Stomach (tissue), 4 donors: ENCODE measurements around the gene PLA2G4B.

Experiments
- EP300 ChIP-seq: sonication (generic); formaldehyde crosslinking; IDR thresholded peaks from one replicate; pipeline ENCODE4 v1.6.1; 2017; ENCODE audit warnings: antibody characterized with exemption
- POLR2AphosphoS5 ChIP-seq, 3 donors: sonication (generic); formaldehyde crosslinking; IDR thresholded peaks; one replicate each; pipeline ENCODE4 v1.6.1; 2016; ENCODE audit warnings: antibody characterized with exemption in 3 of 3
- TF ChIP-seq, protein P1 (sequence below), 7 experiments: fragments of 450-650 bp in 4 of 7; fragments of 200-600 bp in 3 of 7; sonication (generic) in 3 of 7; IDR thresholded peaks; one replicate each; pipeline ENCODE4 v1.5.1; 2016 to 2019; ENCODE audit warnings: antibody characterized with exemption in 7 of 7, control low read depth in 2 of 7, mild to moderate bottlenecking in 1 of 7

DNA sequence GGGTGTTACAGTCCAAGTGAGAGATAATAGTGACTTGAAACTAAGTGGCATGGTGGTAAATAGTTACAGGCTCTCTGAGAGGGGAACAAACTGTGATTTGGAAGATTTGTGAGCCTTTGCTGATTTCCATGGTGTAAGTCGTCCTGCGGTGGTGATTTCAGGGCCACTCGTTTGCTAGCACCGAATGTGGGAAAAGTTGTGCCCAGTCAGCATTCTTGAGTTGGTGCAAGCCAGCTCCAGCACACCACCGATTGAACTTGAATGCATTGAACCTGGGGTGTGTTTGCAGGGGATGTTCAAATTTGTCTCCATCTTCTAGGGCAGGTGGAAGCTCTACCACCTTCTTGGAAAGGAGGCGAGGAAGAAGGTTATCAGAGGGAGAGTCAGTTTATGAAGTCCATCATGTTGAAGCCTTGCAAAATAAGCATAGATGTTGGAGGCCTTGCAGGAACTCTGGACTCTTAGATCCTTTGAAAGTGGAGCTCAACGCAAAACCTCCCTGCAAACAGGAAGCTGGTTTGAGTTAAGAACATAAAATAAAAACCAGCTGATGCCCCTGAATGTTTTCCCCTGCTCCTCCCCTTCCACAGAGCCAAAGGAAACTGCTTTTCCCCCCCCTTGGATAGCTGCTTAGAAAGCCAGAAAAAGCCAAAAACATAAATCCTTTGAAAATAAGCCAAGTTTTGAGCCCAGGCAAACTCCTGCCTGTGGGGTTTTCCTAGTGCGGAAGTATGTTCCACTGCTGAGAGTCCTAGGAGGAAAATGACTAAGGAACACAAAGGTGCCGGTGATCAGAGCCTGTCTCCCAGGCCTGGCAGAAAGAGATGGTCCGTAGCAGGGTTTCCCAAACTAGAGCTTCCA, 42.4 kb upstream of the PLA2G4B start:
- peak in 1 of 3 donors; percentile 13 for TF ChIP-seq POLR2AphosphoS5 (IDR thresholded peaks at IDR 0.05)
- TF ChIP-seq, protein P1, sequence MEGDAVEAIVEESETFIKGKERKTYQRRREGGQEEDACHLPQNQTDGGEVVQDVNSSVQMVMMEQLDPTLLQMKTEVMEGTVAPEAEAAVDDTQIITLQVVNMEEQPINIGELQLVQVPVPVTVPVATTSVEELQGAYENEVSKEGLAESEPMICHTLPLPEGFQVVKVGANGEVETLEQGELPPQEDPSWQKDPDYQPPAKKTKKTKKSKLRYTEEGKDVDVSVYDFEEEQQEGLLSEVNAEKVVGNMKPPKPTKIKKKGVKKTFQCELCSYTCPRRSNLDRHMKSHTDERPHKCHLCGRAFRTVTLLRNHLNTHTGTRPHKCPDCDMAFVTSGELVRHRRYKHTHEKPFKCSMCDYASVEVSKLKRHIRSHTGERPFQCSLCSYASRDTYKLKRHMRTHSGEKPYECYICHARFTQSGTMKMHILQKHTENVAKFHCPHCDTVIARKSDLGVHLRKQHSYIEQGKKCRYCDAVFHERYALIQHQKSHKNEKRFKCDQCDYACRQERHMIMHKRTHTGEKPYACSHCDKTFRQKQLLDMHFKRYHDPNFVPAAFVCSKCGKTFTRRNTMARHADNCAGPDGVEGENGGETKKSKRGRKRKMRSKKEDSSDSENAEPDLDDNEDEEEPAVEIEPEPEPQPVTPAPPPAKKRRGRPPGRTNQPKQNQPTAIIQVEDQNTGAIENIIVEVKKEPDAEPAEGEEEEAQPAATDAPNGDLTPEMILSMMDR (IDR thresholded peaks at IDR 0.05), result no peak
- no peak for TF ChIP-seq EP300
